Neural cell (in vitro differentiated cells): Measurements from ENCODE around the gene RERE. TPM values are rescaled to one million over a fixed set of nuclear protein-coding genes. Genes with fewer than 3 reads are reported as not detected.

Experiments
- H2AFZ ChIP-seq: fragments of 200-600, 300-800 bp; sonication (generic), shearing (Covaris generic); 2 replicates; pipeline ENCODE4 v1.6.0; 2014; ENCODE audit warnings: low read depth, mild to moderate bottlenecking, antibody characterized with exemption, low read length, moderate library complexity
- H3F3A ChIP-seq: fragments of 200-600 bp; shearing (Covaris generic); 2 replicates; pipeline ENCODE4 v1.6.1; 2016; ENCODE audit warnings: mild to moderate bottlenecking, moderate library complexity, mixed read lengths, antibody characterized with exemption, low read length; ENCODE audit not compliant: insufficient read depth, poor library complexity, severe bottlenecking
- H3K27ac ChIP-seq: fragments of 200-600, 300-800 bp; sonication (generic), shearing (Covaris generic); 2 replicates; pipeline ENCODE4 v1.5.1; 2014; ENCODE audit warnings: mild to moderate bottlenecking, low read length, moderate library complexity
- H3K27me3 ChIP-seq: fragments of 300-800, 200-600 bp; sonication (generic), shearing (Covaris generic); 2 replicates; pipeline ENCODE4 v1.6.0; 2014; ENCODE audit warnings: mild to moderate bottlenecking, low read depth, low read length, moderate library complexity; ENCODE audit not compliant: insufficient read depth
- H3K36me3 ChIP-seq: fragments of 300-800, 200-600 bp; sonication (generic), shearing (Covaris generic); 2 replicates; pipeline ENCODE4 v1.5.1; 2014; ENCODE audit warnings: mild to moderate bottlenecking, antibody characterized with exemption, low read length, moderate library complexity; ENCODE audit not compliant: insufficient read depth
- H3K4me2 ChIP-seq: fragments of 300-800, 200-600 bp; sonication (generic), shearing (Covaris generic); 2 replicates; pipeline ENCODE4 v1.6.0; 2014; ENCODE audit warnings: mild to moderate bottlenecking, low read length
- H3K4me3 ChIP-seq: fragments of 300-800, 200-600 bp; sonication (generic), shearing (Covaris generic); 2 replicates; pipeline ENCODE4 v1.5.1; 2014; ENCODE audit warnings: mild to moderate bottlenecking, low read length, moderate library complexity
- H3K79me2 ChIP-seq: fragments of 200-600 bp; shearing (Covaris generic); replicated peaks from 2 replicates; pipeline ENCODE4 v1.6.0; 2014; ENCODE audit warnings: mild to moderate bottlenecking, low read length, moderate library complexity; ENCODE audit not compliant: insufficient read depth
- H3K9ac ChIP-seq: fragments of 300-800, 200-600 bp; sonication (generic), shearing (Covaris generic); 2 replicates; pipeline ENCODE4 v1.6.1; 2016; ENCODE audit warnings: mild to moderate bottlenecking, low read length, mixed read lengths
- H3K9me2 ChIP-seq: fragments of 200-600 bp; shearing (Covaris generic); 2 replicates; pipeline ENCODE4 v1.6.1; 2016; ENCODE audit warnings: mild to moderate bottlenecking, low read length, mixed read lengths; ENCODE audit not compliant: insufficient read depth
- H3K9me3 ChIP-seq: fragments of 200-600, 300-800 bp; sonication (generic), shearing (Covaris generic); 2 replicates; pipeline ENCODE4 v1.6.1; 2016; ENCODE audit warnings: mild to moderate bottlenecking, mixed run types, low read length, moderate library complexity, mixed read lengths
- H4K20me1 ChIP-seq: fragments of 200-600 bp; shearing (Covaris generic); 2 replicates; pipeline ENCODE4 v1.6.1; 2016; ENCODE audit warnings: mild to moderate bottlenecking, mixed run types; ENCODE audit not compliant: insufficient read depth
- CTCF ChIP-seq: fragments of 450-650 bp; IDR thresholded peaks from 2 replicates; pipeline ENCODE4 v1.5.1; 2014; ENCODE audit warnings: antibody characterized with exemption, mild to moderate bottlenecking, moderate library complexity; ENCODE audit not compliant: poor library complexity, severe bottlenecking
- EP300 ChIP-seq: fragments of 450-650 bp; conservative IDR thresholded peaks from 2 replicates; pipeline ENCODE4 v1.6.1; 2014; ENCODE audit warnings: antibody characterized with exemption, mild to moderate bottlenecking, moderate library complexity; ENCODE audit not compliant: poor library complexity, severe bottlenecking
- EZH2 ChIP-seq: fragments of 200-600, 300-800 bp; shearing (Covaris generic), sonication (generic); IDR thresholded peaks from 2 replicates; pipeline ENCODE4 v1.6.1; 2014; ENCODE audit warnings: antibody characterized with exemption, low read length, borderline replicate concordance, mild to moderate bottlenecking; ENCODE audit not compliant: insufficient read depth, poor library complexity, severe bottlenecking
- MXI1 ChIP-seq: fragments of 450-650 bp; conservative IDR thresholded peaks from 2 replicates; pipeline ENCODE4 v1.6.1; 2014; ENCODE audit warnings: antibody characterized with exemption, mild to moderate bottlenecking; ENCODE audit not compliant: poor library complexity, severe bottlenecking
- POLR2AphosphoS5 ChIP-seq: IDR thresholded peaks from 2 replicates; pipeline ENCODE4 v1.6.1; 2012
- RAD21 ChIP-seq: fragments of 450-650 bp; conservative IDR thresholded peaks from 2 replicates; pipeline ENCODE4 v1.6.1; 2014; ENCODE audit warnings: antibody characterized with exemption, mild to moderate bottlenecking, moderate library complexity
- REST ChIP-seq: IDR thresholded peaks from 2 replicates; pipeline ENCODE4 v1.6.1; 2012; ENCODE audit warnings: borderline replicate concordance
- SMC3 ChIP-seq: fragments of 450-650 bp; conservative IDR thresholded peaks from 2 replicates; pipeline ENCODE4 v1.6.1; 2014; ENCODE audit warnings: antibody characterized with exemption, mild to moderate bottlenecking, moderate library complexity; ENCODE audit not compliant: poor library complexity
- TAF1 ChIP-seq: IDR thresholded peaks from 2 replicates; pipeline ENCODE4 v1.6.1; 2012; ENCODE audit warnings: low read depth
- polyA plus RNA-seq: library from polyadenylated mRNA; depleted of rRNA; stranded (reverse); fragments of >200 nt; gene quantifications from 2 replicates; pipeline ENCODE4 v1.2.3, GENCODE V29; 2014

RERE gene
- polyA plus RNA-seq, 1 donor from 2014 or later = 21.0 TPM

GRCh38 chr1:8471451-8471850 is 346.0 kb downstream of the RERE start:
- Histone ChIP-seq H3F3A (no peaks in the 10 kb centered on the region), H2AFZ (no peak overlapping the region), H3K79me2 (no peaks in the 10 kb centered on the region), H3K27ac (no peak overlapping the region), H3K27me3 (no peaks in the 10 kb centered on the region), H3K4me3 (no peak overlapping the region), H3K9ac (no peak overlapping the region), H3K36me3 (no peaks in the 10 kb centered on the region), H3K4me2 (no peak overlapping the region), H4K20me1 (no peaks in the 10 kb centered on the region), H3K9me3 (no peaks in the 10 kb centered on the region), H3K9me2 (no peaks in the 10 kb centered on the region)
- TF ChIP-seq TAF1 = no peak
- no peak for TF ChIP-seq SMC3
- no peak for TF ChIP-seq EP300
- TF ChIP-seq RAD21 = no peak
- TF ChIP-seq REST = no peak
- TF ChIP-seq EZH2 = no peak
- TF ChIP-seq CTCF = no peak
- TF ChIP-seq POLR2AphosphoS5 = no peak
- TF ChIP-seq MXI1 = no peak

GRCh38 chr1:8468751-8469150 is 348.7 kb downstream of the RERE start:
- Histone ChIP-seq H3K9me2 (no peaks in the 10 kb centered on the region), H3K9me3 (no peaks in the 10 kb centered on the region), H2AFZ (no peak overlapping the region), H3K9ac (no peak overlapping the region), H3K4me3 (no peak overlapping the region), H3K4me2 (no peak overlapping the region), H3F3A (no peaks in the 10 kb centered on the region), H3K27ac (no peak overlapping the region), H3K79me2 (no peaks in the 10 kb centered on the region), H4K20me1 (no peaks in the 10 kb centered on the region), H3K27me3 (no peaks in the 10 kb centered on the region), H3K36me3 (no peaks in the 10 kb centered on the region)
- no peak for TF ChIP-seq CTCF
- no peak for TF ChIP-seq MXI1
- no peak for TF ChIP-seq TAF1
- no peak for TF ChIP-seq RAD21
- TF ChIP-seq EP300 = no peak
- TF ChIP-seq REST = no peak
